CD4-positive, CD25-positive, alpha-beta regulatory T cell (primary cell): ENCODE results near the gene OGFOD2. TPM values are rescaled to one million over a fixed set of nuclear protein-coding genes. Genes with fewer than 3 reads are reported as not detected.
A peak's percentile ranks its signal among the peaks of the same experiment; 100 is the strongest.

Experiments
- ATAC-seq, 2 donors: fragments of 150-1000 bp; cut with Tn5 transposase; one replicate each; pipeline ENCODE4 v1.10.0; 2021; ENCODE audit warnings: low read depth in 2 of 2, moderate number of reproducible peaks in 2 of 2, moderate library complexity in 1 of 2
- DNase-seq, 3 donors: peaks; one replicate each; pipeline versions ENCODE4 v3.0.0 to v3.0.0-alpha.2; 2012 to 2022; ENCODE audit warnings: mixed read lengths in 1 of 3
- H3K27ac ChIP-seq: one replicate; pipeline ENCODE4 v1.7.0; 2013; ENCODE audit warnings: mild to moderate bottlenecking, low read length; ENCODE audit not compliant: insufficient read depth, poor library complexity, severe bottlenecking
- H3K27me3 ChIP-seq: one replicate; pipeline ENCODE4 v1.7.0; 2013; ENCODE audit warnings: low read length; ENCODE audit not compliant: control insufficient read depth, insufficient read depth
- H3K36me3 ChIP-seq: one replicate; pipeline ENCODE4 v1.7.0; 2013; ENCODE audit warnings: mild to moderate bottlenecking, low read length, moderate library complexity; ENCODE audit not compliant: control insufficient read depth, insufficient read depth
- H3K4me1 ChIP-seq: 2 replicates; pipeline ENCODE4 v1.7.0; 2013; ENCODE audit warnings: mild to moderate bottlenecking, low read length; ENCODE audit not compliant: insufficient read depth, control insufficient read depth, poor library complexity, severe bottlenecking
- H3K4me3 ChIP-seq: one replicate; pipeline ENCODE4 v1.7.0; 2013; ENCODE audit warnings: low read depth, mild to moderate bottlenecking, low read length, moderate library complexity
- H3K9me3 ChIP-seq, 2 experiments: 1 replicate in 1 of 2; 2 replicates in 1 of 2; pipeline ENCODE4 v1.7.0; 2013; ENCODE audit warnings: low read length in 2 of 2, mild to moderate bottlenecking in 1 of 2, moderate library complexity in 1 of 2; ENCODE audit not compliant: control insufficient read depth in 2 of 2
- H3K27ac Mint-ChIP-seq, 3 donors: one replicate each; pipeline ENCODE4 v1.8.0; 2020 to 2022; ENCODE audit warnings: mild to moderate bottlenecking in 3 of 3, mixed read lengths in 3 of 3, moderate library complexity in 2 of 3
- H3K27me3 Mint-ChIP-seq: one replicate; pipeline ENCODE4 v1.8.0; 2022; ENCODE audit warnings: mild to moderate bottlenecking, mixed read lengths
- H3K36me3 Mint-ChIP-seq: one replicate; pipeline ENCODE4 v1.8.0; 2020; ENCODE audit warnings: mixed read lengths
- H3K4me1 Mint-ChIP-seq, 4 donors: one replicate each; pipeline ENCODE4 v1.8.0; 2020 to 2022; ENCODE audit warnings: mixed read lengths in 4 of 4, mild to moderate bottlenecking in 1 of 4
- H3K4me3 Mint-ChIP-seq, 4 donors: one replicate each; pipeline ENCODE4 v1.8.0; 2020 to 2022; ENCODE audit warnings: mild to moderate bottlenecking in 4 of 4, mixed read lengths in 4 of 4, moderate library complexity in 3 of 4
- H3K9me3 Mint-ChIP-seq, 7 donors: one replicate each; pipeline ENCODE4 v1.8.0; 2020 to 2022; ENCODE audit warnings: mixed read lengths in 7 of 7, mild to moderate bottlenecking in 3 of 7, moderate library complexity in 2 of 7
- polyA plus RNA-seq, 4 donors: library from polyadenylated mRNA; unstranded; fragments of 300-500 nt; fragmentation: Illumina TruSeq; gene quantifications; one replicate each; pipeline ENCODE4 v1.2.3, GENCODE V29; 2021
- total RNA-seq: library from RNA; stranded (reverse); gene quantifications from one replicate; pipeline ENCODE4 v1.2.3, GENCODE V29; 2022

Gene OGFOD2
- total and polyA plus RNA-seq, 5 donors from 2014 or later = 12.5 to 20.6 (median 14.3) TPM

GRCh38 chr12:122983789-122984515 is 8.9 kb downstream of the OGFOD2 start:
- Histone ChIP-seq H3K9me3 (no peaks in the 10 kb centered on the region), H3K27me3 (no peaks in the 10 kb centered on the region), H3K4me1 (peaks cover 52% of the 10 kb centered on the region), H3K36me3 (peaks cover 22% of the 10 kb centered on the region), H3K4me3 (no peak overlapping the region), H3K27ac (peak overlapping the region; percentile 23)
- peak overlapping the region; percentile 24 to 62 (median 52) for H3K4me3 Mint-ChIP-seq
- ATAC-seq (no peak), DNase-seq (no peak)
- H3K9me3 Mint-ChIP-seq = no peaks in the 10 kb centered on the region
- peak overlapping the region; percentile 20 to 88 (median 67) for H3K27ac Mint-ChIP-seq
- H3K36me3 Mint-ChIP-seq = peaks cover 10% of the 10 kb centered on the region
- H3K27me3 Mint-ChIP-seq = no peaks in the 10 kb centered on the region
- H3K4me1 Mint-ChIP-seq = peaks cover 0 to 48% (median 15%) of the 10 kb centered on the region in 4 donors

DNA sequence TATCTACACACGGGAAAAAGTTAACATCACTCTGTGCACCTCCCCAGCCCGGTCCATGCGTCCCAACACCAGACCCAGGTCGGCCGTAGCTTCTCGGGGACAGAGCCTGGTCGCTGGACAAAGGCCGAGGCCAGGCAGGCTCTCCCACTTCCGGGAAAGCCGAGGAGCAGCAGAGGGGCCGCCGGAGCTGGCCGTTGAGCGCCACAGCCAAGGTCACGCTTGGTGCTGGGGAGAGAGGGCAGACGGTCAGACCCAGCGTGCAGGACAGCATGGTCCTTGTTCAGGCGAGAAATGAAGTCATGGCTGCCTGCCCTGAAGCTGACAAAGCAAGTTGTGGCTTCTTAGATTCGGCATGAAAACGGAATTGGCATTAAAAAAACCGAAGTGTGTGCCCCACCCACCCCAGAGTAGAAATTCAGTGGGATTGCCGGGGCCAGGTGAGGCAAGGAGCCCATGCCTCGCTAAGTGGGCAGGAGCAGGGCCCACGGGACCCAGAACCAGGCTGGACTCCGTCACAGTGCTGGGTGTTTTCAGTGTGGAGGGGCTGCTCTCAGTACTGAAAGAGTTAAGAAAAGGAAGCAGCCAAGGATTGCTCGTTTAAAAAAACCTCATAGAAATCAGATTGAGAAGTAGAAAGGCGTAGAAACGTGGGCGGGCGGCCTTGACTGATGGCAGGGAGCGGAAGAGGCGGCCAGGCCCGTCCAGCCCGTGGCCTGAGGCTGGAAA is 9.7 kb downstream of the OGFOD2 start:
- peaks cover 10% of the 10 kb centered on the region for H3K36me3 Mint-ChIP-seq
- DNase-seq (no peak), ATAC-seq (no peak)
- H3K4me1 Mint-ChIP-seq = peaks cover 0 to 42% (median 15%) of the 10 kb centered on the region in 4 donors
- Histone ChIP-seq H3K36me3 (peaks cover 22% of the 10 kb centered on the region), H3K4me3 (no peak overlapping the region), H3K4me1 (peaks cover 44% of the 10 kb centered on the region), H3K27me3 (no peaks in the 10 kb centered on the region), H3K27ac (no peak overlapping the region), H3K9me3 (no peaks in the 10 kb centered on the region)
- peak overlapping the region in 2 of 3 donors; percentile 20 to 62 for H3K27ac Mint-ChIP-seq
- no peaks in the 10 kb centered on the region for H3K27me3 Mint-ChIP-seq
- no peaks in the 10 kb centered on the region for H3K9me3 Mint-ChIP-seq
- peak overlapping the region in 3 of 4 donors; percentile 13 to 60 (median 46) for H3K4me3 Mint-ChIP-seq

GRCh38 chr12:122985338-122986257 is 10.6 kb downstream of the OGFOD2 start:
- Histone ChIP-seq H3K27ac (no peak overlapping the region), H3K4me1 (peaks cover 40% of the 10 kb centered on the region), H3K4me3 (no peak overlapping the region), H3K27me3 (no peaks in the 10 kb centered on the region), H3K36me3 (peaks cover 22% of the 10 kb centered on the region), H3K9me3 (no peaks in the 10 kb centered on the region)
- H3K4me3 Mint-ChIP-seq = no peak overlapping the region
- DNase-seq (no peak), ATAC-seq (no peak)
- H3K27ac Mint-ChIP-seq = no peak overlapping the region
- H3K36me3 Mint-ChIP-seq = peaks cover 10% of the 10 kb centered on the region
- no peaks in the 10 kb centered on the region for H3K27me3 Mint-ChIP-seq
- no peaks in the 10 kb centered on the region for H3K9me3 Mint-ChIP-seq
- H3K4me1 Mint-ChIP-seq = peaks cover 0 to 38% (median 13%) of the 10 kb centered on the region in 4 donors

DNA sequence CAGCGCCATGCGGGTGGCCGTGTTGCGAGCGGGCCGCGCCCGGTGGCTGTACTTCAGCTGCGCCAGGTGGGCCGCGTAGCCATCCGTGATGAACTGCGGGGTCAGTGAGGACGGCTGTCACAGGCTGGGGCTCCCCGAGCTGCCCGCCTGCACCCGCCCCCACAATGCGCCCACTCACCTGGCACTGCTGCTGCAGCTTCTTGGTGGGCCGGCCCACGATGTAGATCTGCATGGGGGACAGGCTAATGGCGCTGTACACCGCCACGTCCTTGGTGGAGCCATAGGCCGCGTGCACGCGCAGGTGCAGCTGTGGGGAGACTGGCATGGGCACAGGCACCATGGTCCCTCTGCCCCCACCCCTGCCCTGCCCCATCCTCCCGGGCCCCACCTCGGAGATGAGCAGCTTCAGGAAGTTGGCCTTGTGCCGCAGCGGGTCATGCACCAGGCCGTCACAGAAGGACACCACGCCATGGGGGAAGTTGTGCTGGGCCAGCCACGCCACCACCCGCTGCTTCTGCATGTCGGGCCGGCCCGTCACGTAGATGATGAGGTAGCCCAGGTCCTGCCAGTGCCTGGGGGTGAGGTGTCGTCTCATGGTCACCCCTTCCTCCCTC is 11.3 kb downstream of the OGFOD2 start:
- H3K36me3 ChIP-seq = peaks cover 22% of the 10 kb centered on the region
- H3K36me3 Mint-ChIP-seq = peaks cover 10% of the 10 kb centered on the region
- no peak overlapping the region for H3K27ac Mint-ChIP-seq
- ATAC-seq (no peak), DNase-seq (no peak)
- H3K9me3 Mint-ChIP-seq = no peaks in the 10 kb centered on the region
- H3K4me3 Mint-ChIP-seq = no peak overlapping the region
- no peaks in the 10 kb centered on the region for H3K27me3 Mint-ChIP-seq
- peaks cover 0 to 36% (median 13%) of the 10 kb centered on the region in 4 donors for H3K4me1 Mint-ChIP-seq
- peaks cover 37% of the 10 kb centered on the region for H3K4me1 ChIP-seq
- no peaks in the 10 kb centered on the region for H3K9me3 ChIP-seq
- no peak overlapping the region for H3K27ac ChIP-seq
- no peak overlapping the region for H3K4me3 ChIP-seq
- H3K27me3 ChIP-seq = no peaks in the 10 kb centered on the region

DNA sequence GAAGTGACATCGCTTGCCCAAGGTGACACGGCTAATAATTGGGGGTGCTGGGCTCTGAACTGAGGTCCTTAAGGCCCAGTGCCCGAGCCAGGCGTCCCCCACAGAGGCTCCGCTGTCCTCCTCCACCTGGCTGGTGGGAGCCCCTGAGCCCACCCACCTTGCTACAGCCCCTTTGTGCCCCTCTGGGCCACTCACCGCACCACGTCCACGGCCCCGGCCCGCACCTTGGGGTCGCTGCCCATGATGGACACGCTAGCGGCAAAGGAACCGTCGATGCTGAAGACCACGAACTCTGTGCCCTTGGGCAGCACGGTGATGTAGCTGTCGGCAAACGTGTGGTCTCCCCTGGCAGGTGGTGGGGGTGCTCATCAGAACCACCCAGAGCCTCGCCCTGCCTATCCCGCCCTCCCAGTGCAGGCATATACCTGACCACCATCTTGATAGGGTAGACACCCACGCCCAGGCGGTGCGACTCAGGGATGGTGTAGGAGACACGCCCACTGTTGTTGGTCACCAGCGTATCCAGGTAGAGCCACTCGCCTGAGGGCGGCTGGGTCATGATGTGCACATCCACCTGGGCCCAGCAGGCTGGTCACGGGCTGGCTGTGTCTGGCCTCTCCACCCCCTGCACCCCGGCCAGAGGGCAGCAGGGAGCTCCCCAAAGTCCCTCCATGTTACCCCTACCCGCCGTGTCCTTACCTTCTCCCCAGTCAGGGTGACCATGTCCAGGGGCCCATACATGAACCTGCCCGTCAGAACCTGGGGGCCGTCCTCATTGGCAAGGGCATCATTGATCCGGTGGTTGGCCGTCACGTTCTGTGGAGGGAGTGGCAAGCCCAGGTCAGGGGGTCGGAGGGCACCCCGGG is 12.3 kb downstream of the OGFOD2 start:
- Mint-ChIP-seq H3K9me3 (no peaks in the 10 kb centered on the region), H3K27me3 (no peaks in the 10 kb centered on the region), H3K4me3 (peak overlapping the region in 1 of 4 donors; percentile 25), H3K27ac (peak overlapping the region in 1 of 3 donors; percentile 80), H3K4me1 (peaks cover 0 to 27% (median 10%) of the 10 kb centered on the region in 4 donors), H3K36me3 (peaks cover 10% of the 10 kb centered on the region)
- H3K4me1 ChIP-seq = peaks cover 27% of the 10 kb centered on the region
- ATAC-seq (no peak), DNase-seq (no peak)
- no peak overlapping the region for H3K4me3 ChIP-seq
- H3K27me3 ChIP-seq = no peaks in the 10 kb centered on the region
- H3K9me3 ChIP-seq = no peaks in the 10 kb centered on the region
- H3K27ac ChIP-seq = no peak overlapping the region
- H3K36me3 ChIP-seq = peaks cover 22% of the 10 kb centered on the region

DNA sequence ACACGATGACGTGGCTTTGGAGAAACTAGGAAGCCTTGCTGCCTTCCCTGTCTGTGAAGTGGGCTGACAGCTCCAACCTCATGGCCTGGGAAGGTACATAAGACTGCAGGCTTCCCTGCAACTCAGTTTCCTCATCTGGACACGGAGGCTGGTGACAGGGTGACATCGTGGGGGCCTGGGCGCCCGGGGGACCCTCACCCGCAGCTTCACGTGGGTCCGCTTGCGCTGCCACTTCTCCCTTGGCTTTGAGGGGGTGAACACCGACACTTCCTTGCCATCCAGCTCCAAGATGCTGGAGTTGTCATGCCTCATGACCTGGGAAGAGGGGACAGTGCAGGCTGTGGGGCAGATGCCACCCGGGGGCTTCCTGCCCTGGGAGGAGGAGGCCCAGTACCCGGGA is 13.0 kb downstream of the OGFOD2 start:
- peak overlapping the region in 1 of 3 donors; percentile 80 for H3K27ac Mint-ChIP-seq
- Histone ChIP-seq H3K4me3 (no peak overlapping the region), H3K27me3 (no peaks in the 10 kb centered on the region), H3K27ac (no peak overlapping the region), H3K36me3 (peaks cover 19% of the 10 kb centered on the region), H3K4me1 (peaks cover 20% of the 10 kb centered on the region), H3K9me3 (no peaks in the 10 kb centered on the region)
- ATAC-seq (no peak), DNase-seq (no peak)
- H3K36me3 Mint-ChIP-seq = peaks cover 10% of the 10 kb centered on the region
- no peaks in the 10 kb centered on the region for H3K9me3 Mint-ChIP-seq
- no peaks in the 10 kb centered on the region for H3K27me3 Mint-ChIP-seq
- peaks cover 0 to 20% (median 8%) of the 10 kb centered on the region in 4 donors for H3K4me1 Mint-ChIP-seq
- peak overlapping the region in 1 of 4 donors; percentile 25 for H3K4me3 Mint-ChIP-seq
